Measurements from ENCODE around the gene PCSK2. TPM values are rescaled to one million over a fixed set of nuclear protein-coding genes. Genes with fewer than 3 reads are reported as not detected.

PCSK2 gene
- total RNA-seq, 1 experiment from 2014 or later, result not detected

GRCh38 chr20:17438436-17439039 is 211.7 kb downstream of the PCSK2 start:
- CTCF ChIA-PET, result interaction anchor here (0.6 to 14.4 kb wide), 5 partner anchors 9 to 635 kb away, joined by 3 to 577 read pairs (median 3); no protein-coding TSS in a partner anchor
- BruUV-seq (replicated peaks), result no TSS peak
- intact Hi-C loops (cut with micrococcal nuclease), result no loop called here
- POLR2A ChIA-PET, result interaction anchor here (0.5 kb wide), 1 partner anchor 13 kb away, joined by 3 read pairs; no protein-coding TSS in a partner anchor
- TF ChIP-seq, protein P1, sequence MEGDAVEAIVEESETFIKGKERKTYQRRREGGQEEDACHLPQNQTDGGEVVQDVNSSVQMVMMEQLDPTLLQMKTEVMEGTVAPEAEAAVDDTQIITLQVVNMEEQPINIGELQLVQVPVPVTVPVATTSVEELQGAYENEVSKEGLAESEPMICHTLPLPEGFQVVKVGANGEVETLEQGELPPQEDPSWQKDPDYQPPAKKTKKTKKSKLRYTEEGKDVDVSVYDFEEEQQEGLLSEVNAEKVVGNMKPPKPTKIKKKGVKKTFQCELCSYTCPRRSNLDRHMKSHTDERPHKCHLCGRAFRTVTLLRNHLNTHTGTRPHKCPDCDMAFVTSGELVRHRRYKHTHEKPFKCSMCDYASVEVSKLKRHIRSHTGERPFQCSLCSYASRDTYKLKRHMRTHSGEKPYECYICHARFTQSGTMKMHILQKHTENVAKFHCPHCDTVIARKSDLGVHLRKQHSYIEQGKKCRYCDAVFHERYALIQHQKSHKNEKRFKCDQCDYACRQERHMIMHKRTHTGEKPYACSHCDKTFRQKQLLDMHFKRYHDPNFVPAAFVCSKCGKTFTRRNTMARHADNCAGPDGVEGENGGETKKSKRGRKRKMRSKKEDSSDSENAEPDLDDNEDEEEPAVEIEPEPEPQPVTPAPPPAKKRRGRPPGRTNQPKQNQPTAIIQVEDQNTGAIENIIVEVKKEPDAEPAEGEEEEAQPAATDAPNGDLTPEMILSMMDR (IDR thresholded peaks at IDR 0.05; ENCODE audit: unreplicated experiment), result no peak
- H3K4me3 Mint-ChIP-seq (ENCODE audit: unreplicated experiment), result no peak overlapping the region
- no peaks in the 10 kb centered on the region for H3K36me3 Mint-ChIP-seq (ENCODE audit: insufficient read depth, unreplicated experiment)
- no peaks in the 10 kb centered on the region for H3K9me3 Mint-ChIP-seq (ENCODE audit: unreplicated experiment)
- no peaks in the 10 kb centered on the region for H3K4me1 Mint-ChIP-seq (ENCODE audit: insufficient read depth, unreplicated experiment)
- H3K27me3 Mint-ChIP-seq (ENCODE audit: insufficient read depth, unreplicated experiment), result peaks cover 75% of the 10 kb centered on the region
- H3K27ac Mint-ChIP-seq (ENCODE audit: low read depth, unreplicated experiment), result no peak overlapping the region
- DNase-seq (ENCODE audit: unreplicated experiment), result no peak

DNA sequence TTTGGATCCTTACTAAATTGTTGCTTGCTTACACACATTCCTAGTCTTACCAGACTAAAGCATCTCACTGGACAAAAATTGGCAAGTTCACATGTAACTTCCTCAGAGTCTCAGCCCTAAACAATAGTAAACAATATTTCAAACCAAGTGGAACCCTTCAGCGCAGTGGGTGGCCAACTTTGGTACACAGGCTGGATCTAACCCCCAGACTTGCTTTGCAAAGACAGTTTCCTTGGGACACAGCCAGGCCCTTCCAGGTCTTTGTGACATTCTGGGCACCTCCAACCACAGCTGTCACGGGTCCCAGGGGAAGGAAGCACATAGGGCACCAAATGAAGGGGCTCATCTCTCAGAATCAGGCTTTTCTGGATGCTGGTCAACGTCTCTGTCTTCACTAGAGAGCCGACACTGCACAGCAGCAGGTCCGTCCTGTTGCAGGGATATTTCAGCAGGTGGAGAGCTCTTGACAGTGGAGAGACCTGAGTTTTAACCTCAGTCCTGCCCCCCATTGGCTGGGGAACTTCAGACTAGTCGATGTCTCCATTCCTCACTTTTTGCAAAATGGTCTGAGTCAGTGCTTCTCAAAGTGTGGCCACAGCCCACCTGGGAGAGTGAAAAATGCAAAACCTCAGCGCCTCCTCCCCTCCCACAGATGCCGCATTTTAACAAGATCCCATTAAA is 212.9 kb downstream of the PCSK2 start:
- no peak overlapping the region for H3K4me3 Mint-ChIP-seq (ENCODE audit: unreplicated experiment)
- intact Hi-C loops (cut with micrococcal nuclease), result no loop called here
- TF ChIP-seq, protein P1 (IDR thresholded peaks at IDR 0.05; ENCODE audit: unreplicated experiment), result no peak
- ChIA-PET POLR2A (no interaction called here), CTCF (interaction anchor here (1.0 to 14.4 kb wide), 3 partner anchors 8 to 637 kb away, joined by 4 to 577 read pairs (median 25); no protein-coding TSS in a partner anchor)
- no peak overlapping the region for H3K27ac Mint-ChIP-seq (ENCODE audit: low read depth, unreplicated experiment)
- H3K4me1 Mint-ChIP-seq (ENCODE audit: insufficient read depth, unreplicated experiment), result no peaks in the 10 kb centered on the region
- H3K9me3 Mint-ChIP-seq (ENCODE audit: unreplicated experiment), result no peaks in the 10 kb centered on the region
- peaks cover 75% of the 10 kb centered on the region for H3K27me3 Mint-ChIP-seq (ENCODE audit: insufficient read depth, unreplicated experiment)
- no peak for DNase-seq (ENCODE audit: unreplicated experiment)
- no peaks in the 10 kb centered on the region for H3K36me3 Mint-ChIP-seq (ENCODE audit: insufficient read depth, unreplicated experiment)
- BruUV-seq (replicated peaks), result no TSS peak

DNA sequence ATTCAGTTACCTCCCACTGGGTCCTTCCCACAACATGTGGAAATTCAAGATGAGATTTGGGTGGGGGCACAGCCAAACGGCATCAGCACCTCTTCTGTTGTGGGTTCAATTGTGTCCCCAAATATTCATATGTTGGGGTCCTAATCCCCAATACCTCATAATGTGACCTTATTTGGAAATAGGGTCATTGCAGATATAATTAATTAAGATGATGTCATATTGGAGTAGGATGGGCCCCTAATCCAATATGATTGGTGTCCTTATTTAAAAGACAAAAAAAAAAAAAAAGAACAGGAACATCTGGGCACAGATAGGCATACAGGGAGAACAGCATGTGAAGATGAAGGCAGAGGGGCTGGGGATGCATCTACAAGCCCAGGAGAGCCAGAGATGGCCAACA is 214.9 kb downstream of the PCSK2 start:
- Mint-ChIP-seq H3K27ac (ENCODE audit: low read depth, unreplicated experiment) (no peak overlapping the region), H3K4me1 (ENCODE audit: insufficient read depth, unreplicated experiment) (no peaks in the 10 kb centered on the region), H3K27me3 (ENCODE audit: insufficient read depth, unreplicated experiment) (peaks cover 75% of the 10 kb centered on the region), H3K36me3 (ENCODE audit: insufficient read depth, unreplicated experiment) (no peaks in the 10 kb centered on the region), H3K4me3 (ENCODE audit: unreplicated experiment) (no peak overlapping the region), H3K9me3 (ENCODE audit: unreplicated experiment) (no peaks in the 10 kb centered on the region)
- TF ChIP-seq, protein P1 (IDR thresholded peaks at IDR 0.05; ENCODE audit: unreplicated experiment), result no peak
- ChIA-PET POLR2A (no interaction called here), CTCF (interaction anchor here (1.0 to 2.7 kb wide), 2 partner anchors 10 to 621 kb away, joined by 4 to 25 read pairs; no protein-coding TSS in a partner anchor)
- no TSS peak for BruUV-seq (replicated peaks)
- intact Hi-C loops (cut with micrococcal nuclease), result no loop called here
- DNase-seq (ENCODE audit: unreplicated experiment), result no peak

GRCh38 chr20:17442588-17442987 is 215.7 kb downstream of the PCSK2 start:
- H3K36me3 Mint-ChIP-seq (ENCODE audit: insufficient read depth, unreplicated experiment), result no peaks in the 10 kb centered on the region
- CTCF ChIA-PET, result interaction anchor here (0.6 to 1.3 kb wide), 3 partner anchors 63 to 639 kb away, joined by 4 read pairs; no protein-coding TSS in a partner anchor
- H3K4me1 Mint-ChIP-seq (ENCODE audit: insufficient read depth, unreplicated experiment), result no peaks in the 10 kb centered on the region
- DNase-seq (ENCODE audit: unreplicated experiment), result peak; percentile 24
- peaks cover 71% of the 10 kb centered on the region for H3K27me3 Mint-ChIP-seq (ENCODE audit: insufficient read depth, unreplicated experiment)
- TF ChIP-seq, protein P1 (IDR thresholded peaks at IDR 0.05; ENCODE audit: unreplicated experiment), result no peak
- POLR2A ChIA-PET, result no interaction called here
- no peak overlapping the region for H3K4me3 Mint-ChIP-seq (ENCODE audit: unreplicated experiment)
- no TSS peak for BruUV-seq (replicated peaks)
- H3K9me3 Mint-ChIP-seq (ENCODE audit: unreplicated experiment), result no peaks in the 10 kb centered on the region
- intact Hi-C loops (cut with micrococcal nuclease), result no loop called here
- no peak overlapping the region for H3K27ac Mint-ChIP-seq (ENCODE audit: low read depth, unreplicated experiment)

Measured in MCF 10A (cell line).